Adrenal gland (tissue), 12 donors: Measurements from ENCODE around the gene ADAMTS17. TPM values are rescaled to one million over a fixed set of nuclear protein-coding genes. Genes with fewer than 3 reads are reported as not detected.

Experiments used
- DNase-seq, 7 donors: peaks; one replicate each; pipeline ENCODE4 v3.0.0-alpha.2; 2019 to 2020
- H3K27ac ChIP-seq, 5 donors: fragments of 200-600 bp; sonication (generic) in 4 of 5; 1 replicate in 3 of 5; 2 replicates in 2 of 5; pipeline versions ENCODE4 v1.5.1 to v1.8.0; 2016 to 2020; ENCODE audit warnings: mild to moderate bottlenecking in 1 of 5
- H3K27me3 ChIP-seq: fragments of 200-600 bp; 2 replicates; pipeline ENCODE4 v1.8.0; 2021
- H3K36me3 ChIP-seq, 2 donors: fragments of 200-600 bp; replicated peaks in 1 of 2; 1 replicate in 1 of 2; 2 replicates in 1 of 2; pipeline versions ENCODE4 v1.5.1 to v1.8.0; 2018 to 2022
- H3K4me1 ChIP-seq, 2 donors: fragments of 200-600 bp; replicated peaks in 1 of 2; 1 replicate in 1 of 2; 2 replicates in 1 of 2; pipeline versions ENCODE4 v1.5.1 to v1.8.0; 2018 to 2021
- H3K4me3 ChIP-seq, 4 donors: fragments of 200-600 bp; sonication (generic) in 3 of 4; one replicate each; pipeline ENCODE4 v1.5.1; 2016 to 2018
- H3K9me3 ChIP-seq, 3 donors: fragments of 200-600 bp; sonication (generic) in 1 of 3; replicated peaks in 1 of 3; 1 replicate in 2 of 3; 2 replicates in 1 of 3; pipeline versions ENCODE4 v1.5.1 to v1.8.0; 2016 to 2021
- POLR2A ChIP-seq, 2 donors: fragments of 450-650 bp; IDR thresholded peaks; one replicate each; pipeline ENCODE4 v1.6.1; 2017; ENCODE audit warnings: antibody characterized with exemption in 2 of 2, mild to moderate bottlenecking in 2 of 2, moderate library complexity in 1 of 2
- WGBS, 4 donors: extraction: QIAGEN DNeasy Blood & Tissue Kit in 2 of 4; methylation state at CpG; one replicate each; pipeline versions ENCODE4 v1.1.5 to v1.1.7; 2013 to 2017; 5-methylcytosine and 5-hydroxymethylcytosine counted together
- intact Hi-C, 2 donors: fragments of 100-400 bp; cut with DNase I; formaldehyde crosslinking; loops; one replicate each; pipeline versions ENCODE4 v1.14.1 to v1.15.0; 2022 to 2023
- polyA plus RNA-seq, 3 donors: library from polyadenylated mRNA; stranded (reverse); fragments of 200-250 nt in 2 of 3; fragments of 350-450 nt in 1 of 3; fragmentation: Illumina TruSeq in 1 of 3; extraction: RNeasy Lipid Tissue Mini Kit (QIAGEN cat#74804) in 1 of 3; gene quantifications; one replicate each; pipeline ENCODE4 v1.2.3, GENCODE V29; 2013 to 2014
- total RNA-seq, 9 donors: library from RNA; depleted of rRNA in 4 of 9; stranded (reverse); fragments of >200 nt in 4 of 9; fragments of 120-200 nt in 1 of 9; fragmentation: NEBNext Ultra II Directional in 1 of 9; extraction: Animal tissue kit (Norgen Biotek cat#: 25700) in 1 of 9; gene quantifications; one replicate each; pipeline versions ENCODE4 v1.1.0 to v1.2.4, GENCODE V29; 2013 to 2023
- TF ChIP-seq, protein P1 (sequence below), 6 experiments: fragments of 450-650 bp in 4 of 6; fragments of 200-600 bp in 2 of 6; sonication (generic) in 1 of 6; IDR thresholded peaks; 1 replicate in 5 of 6; 2 replicates in 1 of 6; pipeline versions ENCODE4 v1.5.1 to v1.8.0; 2016 to 2021; ENCODE audit warnings: antibody characterized with exemption in 6 of 6, mild to moderate bottlenecking in 2 of 6, moderate library complexity in 1 of 6
- donor health status: healthy with polysubstance abuse.
- donor health status: Bipolar disorder and iron deficiency.
- donor health status: DM: yes; HTN: yes; CAD: no.
- donor health status: DM: no; HTN: no; CAD: no.
- donor health status: DM: no; HTN: no; CAD: no.
- donor health status: DM: yes; HTN: yes; CAD: no.

ADAMTS17 gene
- total and polyA plus RNA-seq, 12 donors: 0.51 to 14.8 (median 2.9) TPM

GRCh38 chr15:99962006-99962561 is 379.7 kb downstream of the ADAMTS17 start:
- peaks cover 11% of the 10 kb centered on the region for H3K27me3 ChIP-seq
- no peaks in the 10 kb centered on the region for H3K36me3 ChIP-seq
- 88 to 93% (median 91%) methylated on average over 19 of the region's 19 CpGs for WGBS, 4 donors
- H3K27ac ChIP-seq: no peak overlapping the region
- intact Hi-C loops: loop anchor here (10.0 kb wide), 2 partner anchors 153 to 373 kb away; no protein-coding TSS in a partner anchor
- peak in 5 of 7 donors; percentile 2 to 30 (median 12) for DNase-seq
- H3K4me3 ChIP-seq: no peak overlapping the region
- no peaks in the 10 kb centered on the region for H3K9me3 ChIP-seq
- no peaks in the 10 kb centered on the region for H3K4me1 ChIP-seq
- TF ChIP-seq, protein P1, sequence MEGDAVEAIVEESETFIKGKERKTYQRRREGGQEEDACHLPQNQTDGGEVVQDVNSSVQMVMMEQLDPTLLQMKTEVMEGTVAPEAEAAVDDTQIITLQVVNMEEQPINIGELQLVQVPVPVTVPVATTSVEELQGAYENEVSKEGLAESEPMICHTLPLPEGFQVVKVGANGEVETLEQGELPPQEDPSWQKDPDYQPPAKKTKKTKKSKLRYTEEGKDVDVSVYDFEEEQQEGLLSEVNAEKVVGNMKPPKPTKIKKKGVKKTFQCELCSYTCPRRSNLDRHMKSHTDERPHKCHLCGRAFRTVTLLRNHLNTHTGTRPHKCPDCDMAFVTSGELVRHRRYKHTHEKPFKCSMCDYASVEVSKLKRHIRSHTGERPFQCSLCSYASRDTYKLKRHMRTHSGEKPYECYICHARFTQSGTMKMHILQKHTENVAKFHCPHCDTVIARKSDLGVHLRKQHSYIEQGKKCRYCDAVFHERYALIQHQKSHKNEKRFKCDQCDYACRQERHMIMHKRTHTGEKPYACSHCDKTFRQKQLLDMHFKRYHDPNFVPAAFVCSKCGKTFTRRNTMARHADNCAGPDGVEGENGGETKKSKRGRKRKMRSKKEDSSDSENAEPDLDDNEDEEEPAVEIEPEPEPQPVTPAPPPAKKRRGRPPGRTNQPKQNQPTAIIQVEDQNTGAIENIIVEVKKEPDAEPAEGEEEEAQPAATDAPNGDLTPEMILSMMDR (IDR thresholded peaks at IDR 0.05): no peak
- TF ChIP-seq POLR2A (IDR thresholded peaks at IDR 0.05): no peak

GRCh38 chr15:99961011-99961441 is 380.7 kb downstream of the ADAMTS17 start:
- Histone ChIP-seq H3K27me3 (peaks cover 11% of the 10 kb centered on the region), H3K9me3 (no peaks in the 10 kb centered on the region), H3K4me1 (no peaks in the 10 kb centered on the region), H3K4me3 (no peak overlapping the region), H3K27ac (no peak overlapping the region), H3K36me3 (no peaks in the 10 kb centered on the region)
- peak in 6 of 7 donors; percentile 35 to 74 (median 64) for DNase-seq
- TF ChIP-seq, protein P1 (IDR thresholded peaks at IDR 0.05): peak; percentile 8 to 56 (median 50)
- no peak for TF ChIP-seq POLR2A (IDR thresholded peaks at IDR 0.05)
- 32 to 43% (median 34%) methylated on average over 12 of the region's 12 CpGs for WGBS, 4 donors
- intact Hi-C loops: loop anchor here (10.0 kb wide), 2 partner anchors 154 to 374 kb away; no protein-coding TSS in a partner anchor

GRCh38 chr15:99959326-99959725 is 382.4 kb downstream of the ADAMTS17 start:
- Histone ChIP-seq H3K27ac (no peak overlapping the region), H3K4me1 (no peaks in the 10 kb centered on the region), H3K27me3 (peaks cover 11% of the 10 kb centered on the region), H3K4me3 (no peak overlapping the region), H3K9me3 (no peaks in the 10 kb centered on the region), H3K36me3 (no peaks in the 10 kb centered on the region)
- DNase-seq: peak in 1 of 7 donors; percentile 15
- intact Hi-C loops: no loop called here
- TF ChIP-seq POLR2A (IDR thresholded peaks at IDR 0.05): no peak
- TF ChIP-seq, protein P1 (IDR thresholded peaks at IDR 0.05): no peak
- 72 to 85% (median 78%) methylated on average over 6 of the region's 6 CpGs for WGBS, 4 donors

GRCh38 chr15:99958426-99959097 is 383.2 kb downstream of the ADAMTS17 start:
- TF ChIP-seq, protein P1 (IDR thresholded peaks at IDR 0.05): no peak
- no peak for TF ChIP-seq POLR2A (IDR thresholded peaks at IDR 0.05)
- Histone ChIP-seq H3K4me1 (no peaks in the 10 kb centered on the region), H3K4me3 (no peak overlapping the region), H3K27ac (no peak overlapping the region), H3K9me3 (no peaks in the 10 kb centered on the region), H3K27me3 (peaks cover 11% of the 10 kb centered on the region), H3K36me3 (no peaks in the 10 kb centered on the region)
- WGBS, 4 donors: 63 to 72% (median 69%) methylated on average over 7 of the region's 7 CpGs
- intact Hi-C loops: no loop called here
- peak in 2 of 7 donors; percentile 3 to 4 for DNase-seq
